IPS DF 4.7 (cell line): ENCODE measurements around the gene HMX1.

Source experiments
- DNase-seq: peaks from one replicate; pipeline ENCODE4 v3.0.0-alpha.2; 2013; ENCODE audit warnings: low spot score; ENCODE audit errors: extremely low read depth

Gene HMX1

DNA sequence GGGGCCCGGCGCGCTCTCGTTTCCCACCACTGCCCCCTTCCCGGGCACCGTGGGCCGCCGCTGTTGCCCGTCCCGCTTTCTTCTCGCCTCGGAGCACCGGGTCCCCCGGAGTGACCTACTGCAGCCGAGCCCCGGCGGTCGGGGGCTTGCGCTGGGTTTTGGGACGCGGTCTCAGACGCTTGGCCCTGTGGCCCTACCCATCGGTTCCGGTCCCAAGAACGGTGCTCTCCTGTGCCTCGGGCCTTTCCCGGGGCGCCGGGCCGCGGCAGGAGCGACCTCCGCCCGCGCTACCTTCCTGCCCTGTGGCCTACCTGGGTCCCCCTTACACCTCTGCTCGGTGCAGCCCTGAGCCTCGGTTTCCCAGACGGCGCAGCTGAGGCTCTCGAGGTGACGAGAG, 21.6 kb upstream of the HMX1 start:
- DNase-seq: no peak

DNA sequence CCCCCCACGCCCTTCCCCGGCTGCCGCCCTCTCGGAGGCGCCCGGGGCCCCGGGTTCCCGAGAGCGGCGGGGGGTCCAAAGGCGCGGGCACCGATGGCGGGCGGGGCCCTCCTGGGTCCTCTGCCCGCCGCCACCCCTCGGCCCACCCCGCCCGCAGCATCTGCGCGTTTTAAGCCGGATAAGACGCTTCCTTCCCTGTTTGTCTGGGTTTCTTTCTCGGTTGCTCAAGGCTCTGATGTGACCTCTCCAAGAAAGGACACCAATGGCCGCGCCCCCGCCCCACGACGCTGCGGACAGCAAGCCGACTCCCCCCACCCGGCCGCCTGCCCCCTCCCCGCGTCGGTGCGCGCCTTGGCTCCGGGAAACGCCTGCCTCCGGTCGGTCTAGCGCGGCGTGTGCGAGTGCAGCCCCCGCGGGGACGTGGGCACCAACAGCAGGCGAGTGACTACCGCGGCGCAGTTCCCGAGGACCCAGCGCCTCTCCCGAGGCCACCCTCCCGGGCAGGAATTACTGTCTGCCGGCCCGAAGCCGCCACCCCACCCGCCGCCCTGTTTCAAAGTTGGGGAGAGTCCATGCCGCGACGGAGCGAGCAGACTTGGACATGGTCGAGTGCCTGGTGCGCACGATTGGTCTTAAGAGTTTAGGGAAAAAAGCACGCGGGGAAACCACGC, 21.1 kb upstream of the HMX1 start:
- DNase-seq: no peak

DNA sequence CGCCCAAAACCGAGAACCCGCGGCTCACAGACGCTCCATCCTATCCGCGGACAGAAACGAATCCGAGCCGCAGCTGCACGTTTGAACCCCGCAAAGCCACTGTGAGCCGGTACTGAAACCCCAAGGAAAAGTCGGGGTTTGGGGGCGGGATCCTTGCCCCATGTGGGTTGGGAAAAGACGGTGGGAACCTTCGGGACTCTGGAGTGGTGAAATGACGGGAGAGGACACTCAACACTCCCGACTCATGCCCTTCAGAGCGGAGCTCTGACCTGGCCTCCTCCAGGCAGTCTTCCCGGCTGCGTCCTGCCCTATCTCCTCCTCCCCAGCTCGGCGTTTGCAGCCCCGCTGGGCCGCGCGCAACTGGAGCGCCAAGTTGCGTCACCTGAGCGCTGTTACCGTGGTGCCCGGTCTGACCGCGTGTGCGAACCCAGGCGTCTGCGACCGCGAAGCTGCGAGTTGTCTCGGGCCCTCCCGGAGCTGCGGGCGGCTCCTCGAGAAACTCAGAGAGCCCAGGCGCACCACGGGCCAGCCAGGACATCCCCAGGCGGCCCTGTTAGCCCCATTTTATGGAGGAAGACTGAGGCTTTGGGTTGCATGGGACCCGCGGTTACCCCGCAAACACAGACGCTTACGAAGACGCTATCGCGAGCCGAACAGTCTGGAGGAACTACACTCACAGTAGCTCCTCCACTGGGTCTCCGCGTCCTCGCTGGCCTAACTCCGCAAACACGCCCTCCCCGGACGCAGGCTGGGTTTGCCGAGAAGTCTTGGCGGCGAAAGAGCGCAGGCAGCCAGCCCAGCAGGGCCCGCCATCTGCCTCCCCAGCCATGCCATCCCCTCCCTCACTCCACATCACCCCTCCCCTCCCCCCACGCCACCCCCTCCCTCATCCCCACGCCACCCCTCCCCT, 20.3 kb upstream of the HMX1 start:
- DNase-seq: no peak

DNA sequence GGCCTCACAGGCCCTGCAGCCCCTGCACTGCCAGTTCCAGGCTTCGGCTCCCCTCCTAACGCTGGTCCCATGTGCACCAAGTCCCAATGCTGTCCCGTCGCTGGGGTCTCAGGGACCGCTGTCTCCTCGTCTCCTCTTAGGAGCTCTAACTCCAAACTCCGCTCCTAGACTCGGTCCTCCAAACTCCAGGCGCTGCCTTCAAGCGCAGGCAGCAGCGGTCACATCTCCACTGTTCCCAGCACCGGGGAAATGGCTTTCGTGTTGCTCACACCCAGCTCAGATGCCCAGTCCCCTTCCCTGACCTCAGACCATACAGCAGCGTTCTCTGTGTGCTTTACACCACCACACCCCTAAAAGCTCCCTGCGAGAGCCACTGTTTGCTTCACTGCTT, 19.6 kb upstream of the HMX1 start:
- DNase-seq: no peak

DNA sequence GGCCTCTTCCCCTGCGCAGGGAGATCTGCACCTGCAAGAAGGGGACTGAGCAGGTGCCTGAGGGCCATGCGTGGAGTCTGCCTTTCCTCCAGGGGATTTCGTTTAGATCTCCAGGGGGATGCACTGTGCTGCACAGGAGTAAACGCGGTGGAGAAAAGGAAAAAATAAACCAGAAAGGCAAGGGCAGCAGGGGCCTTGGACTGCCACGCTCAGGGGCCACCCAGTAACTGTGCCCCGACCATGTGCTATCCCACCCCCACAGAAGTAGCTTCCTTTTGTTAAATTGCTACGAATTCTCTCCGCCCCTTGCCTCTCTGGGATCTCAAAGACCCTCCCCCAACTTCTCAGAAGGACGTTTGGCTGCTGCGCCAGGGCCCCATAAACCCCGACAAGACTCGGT, 17.2 kb upstream of the HMX1 start:
- DNase-seq: no peak

DNA sequence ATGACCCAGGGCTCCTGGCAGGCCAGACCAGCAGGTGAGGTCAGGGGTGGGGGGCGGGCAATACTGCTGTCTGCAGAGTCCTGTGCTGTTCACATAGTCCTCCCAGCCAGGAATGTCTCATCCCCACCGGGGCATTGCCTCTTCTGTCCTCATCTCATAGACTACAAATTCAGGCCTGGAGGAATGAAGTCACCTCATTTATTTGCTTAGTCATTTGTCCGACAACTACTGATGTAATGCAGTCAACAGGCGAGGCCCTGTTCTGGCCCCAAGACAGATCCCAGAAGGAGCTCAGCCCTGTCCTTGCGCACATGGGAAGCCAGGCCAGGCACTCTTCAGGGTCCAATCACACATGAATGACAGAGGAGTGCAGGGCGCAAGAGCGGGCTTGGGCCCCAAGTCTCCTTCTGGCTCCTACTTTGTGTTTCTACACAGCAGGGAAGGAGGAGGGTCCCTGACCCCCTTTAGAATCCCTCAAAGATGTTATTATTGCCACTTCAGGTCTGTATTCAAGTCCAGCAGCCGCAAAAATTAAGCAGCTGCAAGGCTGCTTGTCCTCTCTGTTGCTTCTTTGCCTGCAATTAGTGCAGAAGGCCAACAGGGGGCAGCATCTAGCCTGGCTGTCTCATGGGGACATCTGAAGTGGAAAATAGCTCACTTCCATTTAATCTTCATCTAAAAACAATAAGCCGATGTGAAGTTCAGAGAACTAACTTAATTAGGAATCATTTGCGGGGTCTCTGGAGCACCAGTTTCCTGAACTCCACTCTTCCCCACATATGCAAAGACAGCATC, 15.2 kb upstream of the HMX1 start:
- no peak for DNase-seq

DNA sequence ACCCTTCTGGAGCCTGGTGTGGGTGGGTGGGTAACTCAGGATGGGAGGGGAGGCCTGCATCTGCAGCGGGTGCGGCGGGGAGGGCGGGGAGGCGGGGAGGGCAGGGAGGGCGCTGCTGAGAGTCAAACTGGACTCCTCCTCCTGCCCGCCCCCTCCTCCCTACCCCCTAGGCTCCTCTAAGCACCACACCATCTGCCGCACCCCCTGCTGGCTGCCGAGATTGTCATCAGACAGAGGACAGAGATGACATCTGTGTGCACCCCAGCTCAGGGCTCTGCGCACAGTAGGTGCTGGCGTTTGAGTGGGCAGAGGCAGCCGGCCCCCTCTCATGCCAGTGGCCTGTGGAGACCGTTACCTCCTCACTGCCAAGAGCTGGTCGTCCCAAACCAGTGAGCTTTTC, 10.6 kb upstream of the HMX1 start:
- no peak for DNase-seq

DNA sequence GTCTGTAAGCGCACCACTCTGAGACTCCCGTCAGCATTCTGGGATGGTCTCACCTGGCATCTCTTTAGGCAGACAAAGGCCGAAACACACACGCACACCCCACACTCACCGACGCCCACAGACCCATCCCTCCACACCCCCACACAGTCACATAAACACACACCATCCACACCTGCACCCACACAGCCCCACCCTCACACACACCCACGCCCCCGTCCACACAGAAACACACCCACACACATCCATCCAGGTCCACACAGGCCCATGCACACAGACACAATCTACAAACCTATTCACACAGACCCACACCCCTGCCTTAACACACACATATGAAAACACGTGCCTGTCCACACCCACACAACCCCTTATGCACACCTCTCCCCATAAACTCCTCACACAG, 9.2 kb upstream of the HMX1 start:
- DNase-seq: no peak

DNA sequence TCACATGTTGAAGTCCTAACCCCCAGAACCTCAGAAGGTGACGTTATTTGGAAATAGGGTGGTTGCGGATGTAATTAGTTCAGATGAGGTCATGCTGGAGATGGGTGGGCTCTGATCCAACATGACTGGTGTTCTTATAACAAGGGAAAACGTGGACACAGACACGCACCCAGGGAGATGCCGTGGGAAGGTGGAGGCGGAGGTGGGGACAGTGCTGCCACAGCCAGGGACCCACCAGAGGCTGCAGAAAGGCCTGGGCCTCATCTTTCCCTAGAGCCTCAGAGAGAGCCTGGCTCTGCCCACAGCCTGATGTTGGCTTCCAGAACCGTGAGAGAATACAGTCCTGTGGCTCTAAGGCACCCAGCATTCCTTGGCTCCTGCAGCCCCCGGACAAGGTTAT, 7.9 kb upstream of the HMX1 start:
- DNase-seq: no peak

DNA sequence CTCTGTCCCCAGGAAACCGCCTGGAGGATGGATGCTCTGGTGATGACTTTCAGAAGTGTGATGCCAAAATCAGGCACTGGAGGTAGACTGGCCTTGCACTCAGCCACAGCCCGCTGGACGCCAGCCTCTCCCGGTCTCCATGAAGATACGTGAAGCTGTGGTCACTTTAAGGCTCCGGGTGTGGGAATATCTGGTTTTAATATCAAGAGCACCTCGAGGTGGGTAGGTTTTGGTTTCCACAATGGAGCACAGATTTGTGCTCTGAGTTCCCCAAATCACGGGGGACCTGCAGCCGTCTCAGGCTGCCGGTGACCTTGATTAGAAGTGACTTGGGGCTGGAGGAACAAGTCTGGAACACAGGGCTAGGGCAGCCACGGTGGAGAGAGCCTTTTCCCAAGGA, 6.8 kb upstream of the HMX1 start:
- no peak for DNase-seq

DNA sequence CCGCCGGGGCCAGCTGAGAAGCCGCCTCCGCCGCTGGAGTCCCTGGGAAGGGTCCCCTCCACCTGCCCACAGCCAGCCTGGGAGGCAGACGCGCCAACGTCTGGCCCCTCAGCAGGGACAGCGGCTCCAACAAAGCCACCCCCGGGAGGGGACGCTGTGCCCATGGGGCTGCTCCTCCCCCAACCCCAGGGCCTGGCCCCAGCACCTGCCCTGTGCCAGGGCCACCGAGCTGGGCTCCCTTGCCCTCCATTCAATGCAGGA, 6.1 kb upstream of the HMX1 start:
- no peak for DNase-seq

DNA sequence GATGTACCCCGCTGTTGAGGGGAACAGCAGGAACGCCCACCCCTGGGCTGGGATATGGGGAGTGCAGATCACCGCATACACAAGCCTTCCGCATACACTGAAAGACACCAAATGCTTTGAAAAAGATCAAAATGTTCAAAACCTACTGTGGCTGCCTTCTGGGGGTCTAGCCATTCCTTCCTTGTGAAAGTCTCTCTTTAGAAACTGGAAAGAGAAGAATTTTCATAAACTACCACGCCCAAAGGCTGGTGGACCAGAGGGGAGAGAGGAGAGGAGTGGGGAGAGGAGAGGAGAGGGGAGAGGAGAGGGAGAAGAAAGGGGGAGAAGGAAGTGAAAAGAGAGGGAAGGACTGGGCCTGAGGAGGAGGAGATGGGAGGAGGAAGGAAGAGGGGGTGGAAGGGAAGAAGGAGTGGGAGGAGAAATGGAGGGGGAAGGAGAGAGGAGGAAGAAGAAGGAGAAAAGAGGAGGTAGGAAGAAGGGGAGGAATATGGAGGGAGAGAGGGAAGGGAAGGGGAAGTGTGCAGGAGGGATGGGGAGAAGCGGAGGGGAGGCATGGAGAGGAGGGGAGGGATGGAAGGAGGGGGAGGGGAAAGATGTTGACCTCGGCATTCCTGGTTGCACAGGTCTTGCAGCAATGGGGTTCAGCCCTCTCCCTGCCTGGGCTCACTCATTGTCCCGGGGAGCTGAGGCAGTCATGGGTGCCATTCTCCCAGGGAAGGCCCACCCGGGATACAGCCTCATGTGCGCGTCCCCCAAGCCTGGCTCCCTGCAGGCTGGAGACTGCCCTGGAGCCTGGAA, 5.5 kb upstream of the HMX1 start:
- no peak for DNase-seq

DNA sequence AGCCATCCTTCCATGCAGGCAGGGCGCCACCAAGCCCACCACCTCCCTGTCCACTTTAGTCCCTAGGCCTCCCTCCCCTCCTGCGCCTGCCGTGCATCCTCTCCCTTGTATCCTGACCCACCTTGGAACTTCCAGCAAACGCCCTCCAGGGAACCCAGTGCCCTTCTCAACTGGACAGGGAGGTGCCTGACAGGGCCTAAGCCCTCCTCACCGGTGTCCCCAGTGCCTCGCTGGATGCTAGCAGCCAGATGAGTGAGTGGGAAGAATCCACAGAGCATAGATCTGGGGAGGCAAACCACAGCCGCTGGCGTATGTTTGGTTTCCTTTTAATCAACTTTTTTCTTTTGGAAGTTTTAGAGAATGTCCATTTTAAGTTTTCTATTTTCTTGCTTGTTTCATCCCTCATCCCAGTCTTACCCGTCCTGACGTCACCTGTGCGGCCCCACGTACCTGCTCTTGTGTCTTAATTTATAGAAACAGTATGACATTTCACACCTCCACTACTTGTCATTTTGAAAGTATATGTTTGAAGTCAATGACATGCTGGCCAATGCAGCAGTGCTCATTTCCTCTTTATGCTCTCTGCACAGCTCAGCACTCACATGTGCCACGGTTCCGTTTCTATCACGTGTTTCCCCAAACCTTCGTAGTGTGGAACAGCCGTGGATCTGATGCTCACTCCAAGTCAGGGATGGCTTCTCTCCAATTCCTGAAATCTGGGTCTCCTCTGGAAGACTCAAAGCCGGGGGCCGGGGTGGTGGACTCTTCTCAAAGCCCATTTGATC, 3.4 kb upstream of the HMX1 start:
- DNase-seq: no peak

DNA sequence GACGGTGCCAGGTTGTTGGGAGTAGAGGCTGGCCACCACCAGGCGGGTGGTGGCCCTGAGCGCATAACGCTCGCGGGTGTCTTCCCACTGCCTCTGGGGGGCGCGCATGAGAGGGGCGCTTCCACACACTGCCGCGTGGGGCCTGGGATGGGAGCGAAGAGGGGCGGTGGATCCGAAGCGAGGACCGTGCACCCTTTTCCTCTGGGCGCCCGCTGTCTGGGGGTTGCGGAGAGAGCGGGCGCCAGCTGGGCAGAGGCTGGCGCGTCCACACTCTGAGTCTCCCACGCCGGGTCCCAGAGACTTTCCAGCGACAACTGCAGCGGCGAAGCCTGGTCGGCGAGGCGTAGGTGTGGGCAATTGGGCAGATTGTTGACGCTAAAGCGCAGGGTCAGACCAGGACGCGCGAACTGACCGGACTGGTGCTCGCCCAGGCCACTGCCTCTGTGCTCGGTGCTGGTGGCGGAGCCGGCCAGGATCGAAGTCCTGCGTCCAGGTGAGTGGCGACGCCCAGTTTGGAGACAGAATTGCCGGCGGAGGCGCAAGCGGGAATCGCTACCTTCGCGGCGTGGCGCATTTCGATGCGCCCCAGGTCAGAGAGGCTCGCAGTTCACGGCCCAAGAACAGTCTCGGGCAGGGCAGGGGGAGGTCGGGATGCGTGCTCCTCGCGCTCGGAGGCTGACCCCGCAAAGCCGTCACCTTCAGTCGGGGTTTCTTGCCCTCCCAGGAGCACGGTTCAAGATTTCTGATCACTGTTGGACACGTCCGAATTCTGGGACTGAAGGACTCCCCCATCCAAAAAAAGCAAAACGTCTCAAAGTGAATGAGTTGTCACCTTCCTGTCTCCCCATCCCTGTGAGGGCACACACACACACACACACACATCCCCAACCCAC, 2.6 kb upstream of the HMX1 start:
- DNase-seq: no peak

DNA sequence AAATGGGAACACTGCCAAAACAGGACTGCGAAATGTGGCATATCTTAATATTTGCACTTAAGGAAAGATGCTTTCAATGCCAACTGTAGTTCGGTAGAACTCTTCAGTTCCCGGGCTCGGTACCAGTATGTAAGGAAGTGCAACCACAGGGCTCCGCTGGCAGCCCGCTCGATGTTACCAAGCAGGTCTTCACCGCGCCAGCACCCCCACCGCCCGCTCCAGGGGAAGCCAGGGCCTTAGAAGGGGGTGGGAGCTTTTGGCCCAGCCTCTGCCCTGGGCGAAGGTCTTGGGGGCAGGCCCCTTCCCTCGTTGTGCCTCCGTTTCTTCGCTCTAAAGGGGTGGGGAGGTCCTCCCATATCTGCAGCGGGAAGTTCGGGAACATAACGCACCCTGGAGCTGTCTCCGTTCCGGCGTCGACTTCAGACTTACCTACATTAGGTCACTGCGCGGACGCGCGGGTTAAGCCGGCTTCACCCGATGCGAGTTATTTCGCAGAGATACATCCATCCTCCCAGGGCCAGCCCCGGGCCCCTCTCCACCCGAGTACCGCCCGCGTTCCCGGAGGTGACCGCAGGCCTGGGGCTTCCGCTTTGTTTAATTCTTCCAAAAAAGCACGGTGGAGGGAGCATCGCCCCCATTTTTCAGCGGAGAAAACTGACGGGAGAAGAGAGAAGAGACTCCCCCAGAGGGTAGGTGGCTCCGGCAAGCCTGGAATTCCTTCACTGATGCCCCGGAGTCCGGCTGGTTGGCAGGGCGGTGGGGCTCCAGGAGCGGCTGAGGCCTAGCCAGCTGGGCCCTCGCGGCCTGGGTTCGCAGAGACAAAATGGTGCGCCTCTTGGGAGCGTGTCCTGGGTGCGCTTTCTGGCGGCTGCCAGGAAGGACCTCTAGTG, 1.0 kb upstream of the HMX1 start:
- no peak for DNase-seq

DNA sequence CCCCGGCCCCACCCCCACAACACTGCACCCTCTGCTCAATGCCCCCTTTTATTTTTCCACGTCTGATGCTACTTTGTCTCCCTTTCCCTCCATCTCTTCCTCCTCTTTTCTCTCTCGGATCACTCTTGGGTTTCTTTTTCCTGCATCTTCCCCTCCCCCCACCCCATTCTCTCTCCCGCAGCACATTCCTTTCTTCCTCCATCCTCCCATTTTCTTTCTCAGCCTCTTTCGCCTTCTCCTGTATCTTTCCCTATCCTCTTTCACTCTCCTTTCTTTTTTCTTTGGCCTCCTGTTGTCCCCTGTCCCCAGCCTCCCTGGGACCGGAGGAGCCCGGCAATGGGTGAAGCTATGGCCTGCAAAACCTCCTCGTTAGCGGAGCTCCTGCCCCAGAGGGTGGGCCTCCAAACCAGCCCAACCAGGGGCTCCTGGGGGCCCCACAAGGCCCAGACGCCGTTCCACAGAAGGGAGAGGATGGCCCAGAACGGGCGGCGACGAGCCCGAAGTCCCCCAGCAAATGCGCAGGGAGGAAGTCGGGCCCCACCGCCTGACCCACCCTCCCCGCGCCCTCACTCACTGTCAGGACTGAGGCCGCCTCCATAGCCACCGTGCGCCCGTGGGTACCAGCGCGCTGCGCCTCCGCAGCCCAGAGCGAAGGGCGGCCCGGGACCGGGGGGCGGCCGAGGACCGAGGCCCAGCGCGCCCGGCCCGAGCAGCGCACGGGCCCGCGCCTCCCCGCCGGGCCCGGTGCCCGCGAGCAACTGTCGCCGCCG, 807 bp downstream of the HMX1 start:
- no peak for DNase-seq

DNA sequence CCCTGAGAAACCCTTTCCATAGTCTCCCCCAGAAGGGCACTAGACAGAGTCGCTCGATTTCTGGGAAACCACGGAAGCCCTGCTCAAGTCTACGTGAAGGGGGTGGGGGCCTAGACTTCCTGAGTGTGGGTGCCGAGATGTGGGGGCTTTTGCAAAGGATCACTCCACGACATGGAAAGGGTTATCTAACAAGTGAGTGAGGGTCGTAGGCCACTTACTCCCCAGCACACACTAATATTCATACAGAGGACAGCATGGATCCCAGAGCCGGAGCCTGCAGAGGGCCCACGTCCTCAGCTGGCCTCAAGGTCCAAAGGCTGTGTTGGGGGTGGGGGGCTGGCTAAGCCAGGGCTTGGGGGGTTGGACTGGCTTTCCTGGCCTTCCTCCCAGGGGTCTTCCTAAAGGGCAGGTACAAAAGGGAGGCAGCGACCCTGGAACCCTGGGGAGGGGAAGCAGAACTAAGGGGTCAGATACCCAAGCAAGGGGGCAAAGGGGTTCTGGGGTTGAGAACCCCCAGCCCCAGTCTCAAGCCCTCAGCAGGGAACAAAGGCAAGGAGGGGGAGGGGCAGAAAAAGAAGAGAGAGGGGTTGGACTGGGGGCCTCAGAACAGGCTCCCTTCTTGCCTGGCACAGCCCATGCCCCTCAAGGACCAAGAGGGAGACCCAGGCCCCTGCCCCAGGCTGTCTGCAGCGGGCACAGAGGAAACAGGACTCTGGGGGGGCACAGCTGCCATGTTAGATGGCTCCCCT, 1.6 kb downstream of the HMX1 start:
- DNase-seq: no peak
